HG03460 (cell line): ENCODE data around the gene SCGB3A1.
A peak's percentile ranks its signal among the peaks of the same experiment; 100 is the strongest.

ENCODE experiments used
- ATAC-seq: cut with Tn5 transposase; IDR thresholded peaks from one replicate; pipeline ENCODE4 v1.9.1; 2021; ENCODE audit not compliant: unreplicated experiment

The SCGB3A1 gene

DNA sequence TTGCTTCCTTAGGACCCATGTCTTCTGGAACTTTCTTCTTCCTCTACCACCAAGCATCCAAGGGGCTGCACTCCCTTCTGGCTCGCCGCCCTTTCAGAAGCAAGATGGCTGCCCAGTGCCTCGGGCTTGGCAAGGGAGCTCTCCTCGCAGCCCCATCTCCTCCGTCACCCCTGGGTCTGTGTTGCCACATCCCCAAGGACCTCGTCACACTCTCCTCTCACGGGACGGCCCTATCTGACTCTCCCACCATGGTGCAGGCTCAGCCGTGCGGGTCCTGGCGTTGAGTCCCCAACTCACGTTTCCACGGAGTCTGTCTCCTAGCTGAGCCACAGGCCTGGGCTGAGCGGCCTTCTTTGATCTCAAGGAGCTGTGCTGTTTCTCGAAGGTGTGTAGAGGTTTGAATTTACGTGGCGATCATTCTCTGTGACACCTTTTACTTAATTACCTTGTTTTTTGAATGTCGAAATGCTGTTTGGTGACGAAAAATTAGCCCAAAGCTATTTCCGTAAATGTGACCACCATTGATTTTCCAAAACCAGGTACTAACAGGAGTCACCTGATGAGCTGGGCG, 15.0 kb upstream of the SCGB3A1 start:
- ATAC-seq, result no peak

DNA sequence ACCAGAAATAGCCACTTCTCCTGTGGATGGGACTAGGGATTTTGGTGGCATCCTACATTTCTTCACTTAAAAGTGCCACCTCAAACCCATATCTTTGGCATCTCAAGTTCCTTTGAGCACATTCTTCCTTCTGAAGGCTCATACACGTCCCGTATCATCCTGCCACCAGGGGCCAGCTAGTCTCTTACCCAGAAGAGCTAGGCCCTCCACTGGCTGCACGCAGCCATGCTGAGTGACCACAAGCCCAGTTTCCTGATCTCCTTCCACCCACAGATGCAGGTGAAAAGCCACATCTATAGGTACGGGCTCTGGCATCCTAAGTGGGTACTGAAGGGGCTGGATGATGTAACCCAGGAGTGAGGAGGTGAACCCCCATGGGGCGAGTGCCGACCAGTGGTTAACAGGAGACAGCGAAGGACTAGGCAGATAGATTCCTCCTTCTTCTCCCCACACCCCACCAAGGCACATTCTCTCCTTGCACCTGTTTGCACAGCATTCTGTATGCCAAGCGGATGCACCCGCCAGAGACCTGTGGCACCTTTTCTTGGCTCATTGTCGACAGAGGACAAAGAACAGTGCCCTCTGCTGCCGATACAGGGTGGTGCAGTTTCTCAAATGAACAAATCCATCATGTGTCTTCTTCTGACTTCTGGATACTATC, 14.4 kb upstream of the SCGB3A1 start:
- peak; percentile 57 for ATAC-seq

DNA sequence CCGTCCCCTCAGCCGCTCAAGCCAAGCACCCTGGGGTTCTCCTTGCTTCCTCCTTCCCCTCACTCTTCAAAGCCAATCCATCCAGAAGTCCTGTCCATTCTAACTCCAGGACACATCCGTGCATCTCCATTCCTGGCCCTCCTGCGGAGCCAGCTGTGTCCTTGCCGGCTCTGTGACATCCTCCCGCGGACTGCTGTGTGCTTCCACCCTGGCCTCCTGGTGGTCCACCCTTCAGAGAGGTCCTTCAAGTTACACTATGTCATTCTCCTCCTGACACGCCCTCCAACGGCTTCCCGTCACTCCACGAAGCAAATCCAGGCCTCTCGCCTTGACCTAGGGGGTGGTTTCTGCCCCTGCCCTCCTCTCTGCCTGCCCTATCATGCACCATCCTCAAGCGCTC, 13.0 kb upstream of the SCGB3A1 start:
- ATAC-seq, result no peak

GRCh38 chr5:180603076-180603594, 11.8 kb upstream of the SCGB3A1 start:
- ATAC-seq, result no peak

- ATAC-seq, result no peak
These were observed 11.3 kb upstream of the SCGB3A1 start for GRCh38 chr5:180602481-180603075.

GRCh38 chr5:180601591-180602480, 10.5 kb upstream of the SCGB3A1 start:
- no peak for ATAC-seq

DNA sequence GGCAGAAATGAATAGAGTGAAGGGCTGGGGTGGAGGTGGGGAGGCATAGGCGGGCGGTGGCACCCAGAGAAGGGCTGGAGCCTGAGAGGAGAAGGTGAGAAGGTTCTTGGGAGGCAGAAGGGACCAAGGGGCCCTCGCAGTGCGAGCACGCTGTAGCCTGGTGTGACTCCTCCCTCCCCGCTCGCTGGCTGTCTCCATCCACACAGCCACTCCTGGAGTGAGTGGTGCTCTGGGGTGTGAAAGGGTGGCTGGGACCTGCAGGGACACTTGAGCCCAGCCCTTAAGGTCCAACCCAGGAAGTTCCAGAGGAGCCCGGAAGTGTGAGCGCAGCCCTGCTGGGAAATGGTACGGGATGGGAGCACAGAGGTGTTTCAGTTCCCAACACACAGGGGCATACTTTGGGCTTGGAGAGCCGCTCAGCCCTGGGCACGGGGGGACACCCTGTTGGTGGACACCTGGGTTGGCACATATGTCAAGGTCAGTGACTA, 9.3 kb upstream of the SCGB3A1 start:
- ATAC-seq, result no peak

GRCh38 chr5:180599981-180600553, 8.8 kb upstream of the SCGB3A1 start:
- no peak for ATAC-seq

GRCh38 chr5:180599590-180599914, 8.3 kb upstream of the SCGB3A1 start:
- no peak for ATAC-seq

- ATAC-seq, result no peak
These were observed 7.7 kb upstream of the SCGB3A1 start for GRCh38 chr5:180598797-180599589.

GRCh38 chr5:180598316-180598701, 7.0 kb upstream of the SCGB3A1 start:
- no peak for ATAC-seq

DNA sequence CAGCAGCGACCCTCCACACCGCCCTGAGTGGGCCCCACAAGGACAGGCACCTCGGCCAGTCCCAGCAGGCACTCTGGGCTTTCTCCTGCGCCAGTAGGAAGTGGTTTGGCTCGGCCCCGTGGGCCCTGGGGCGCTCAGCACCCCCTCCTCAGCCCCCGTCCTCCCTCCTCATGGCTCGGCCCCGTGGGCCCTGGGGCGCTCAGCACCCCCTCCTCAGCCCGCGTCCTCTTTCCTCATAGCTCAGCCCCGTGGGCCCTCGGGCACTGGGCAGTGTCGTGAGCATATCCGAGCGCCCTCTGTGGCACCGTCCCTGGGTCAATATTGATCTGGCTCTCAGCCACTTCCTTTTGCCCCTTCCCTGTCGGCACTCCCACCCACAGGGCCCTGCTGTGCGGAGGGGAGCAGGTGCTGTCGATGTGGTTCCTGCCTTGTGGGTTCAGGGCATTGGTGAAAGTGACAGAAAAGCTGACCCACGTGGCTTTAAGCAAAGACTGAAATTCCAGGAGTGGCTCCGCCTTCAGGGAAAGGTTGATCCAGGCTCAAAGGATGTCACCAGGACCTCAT, 5.5 kb upstream of the SCGB3A1 start:
- ATAC-seq, result no peak

DNA sequence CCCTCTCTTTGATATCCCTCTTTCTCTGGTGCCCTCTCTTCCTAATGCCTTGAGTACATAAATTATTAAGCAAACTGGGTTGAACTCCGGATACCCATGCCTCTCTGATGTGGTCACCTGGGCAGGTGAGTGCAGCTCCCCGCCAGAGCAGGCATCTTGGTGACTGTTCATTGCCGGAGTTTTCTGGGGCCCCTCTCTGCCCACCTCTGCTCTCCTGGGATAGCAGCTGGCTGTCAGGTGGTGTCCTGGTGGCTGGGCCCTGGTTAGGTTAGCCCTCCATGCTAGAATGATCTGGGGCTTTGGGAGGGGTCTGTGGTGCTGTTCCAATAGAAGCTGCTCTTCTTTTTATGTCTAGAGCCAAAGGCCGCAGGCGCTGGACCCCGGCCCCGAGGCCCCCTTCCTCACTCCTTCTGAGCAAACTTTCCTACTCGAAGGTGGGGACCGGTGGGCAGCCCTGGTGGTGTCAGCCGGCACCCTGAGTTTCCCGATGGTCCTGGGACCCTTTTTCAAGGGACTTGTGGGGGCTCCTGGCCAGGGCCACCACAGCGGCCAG, 4.9 kb upstream of the SCGB3A1 start:
- no peak for ATAC-seq

GRCh38 chr5:180595381-180596114, 4.2 kb upstream of the SCGB3A1 start:
- ATAC-seq, result no peak

GRCh38 chr5:180595046-180595379, 3.7 kb upstream of the SCGB3A1 start:
- ATAC-seq, result no peak

- ATAC-seq, result no peak
These were observed 3.2 kb upstream of the SCGB3A1 start for GRCh38 chr5:180594311-180595045.

- no peak for ATAC-seq
These were observed 2.3 kb upstream of the SCGB3A1 start for GRCh38 chr5:180593446-180594206.

- no peak for ATAC-seq
These were observed 877 bp upstream of the SCGB3A1 start for GRCh38 chr5:180592176-180592575.
